ENCODE results near the gene DIAPH3.
"Not testable (repeated sequence)": the region's sequence is repeated elsewhere in the genome, so short reads cannot be mapped to it uniquely, and the experiment has no call there.

Gene DIAPH3

GRCh38 chr13:60094385-60095088, 69.2 kb downstream of the DIAPH3 start:
- no peak for FAIRE-seq

- FAIRE-seq, result no peak
Measured at GRCh38 chr13:60093425-60094019, 70.2 kb downstream of the DIAPH3 start.

DNA sequence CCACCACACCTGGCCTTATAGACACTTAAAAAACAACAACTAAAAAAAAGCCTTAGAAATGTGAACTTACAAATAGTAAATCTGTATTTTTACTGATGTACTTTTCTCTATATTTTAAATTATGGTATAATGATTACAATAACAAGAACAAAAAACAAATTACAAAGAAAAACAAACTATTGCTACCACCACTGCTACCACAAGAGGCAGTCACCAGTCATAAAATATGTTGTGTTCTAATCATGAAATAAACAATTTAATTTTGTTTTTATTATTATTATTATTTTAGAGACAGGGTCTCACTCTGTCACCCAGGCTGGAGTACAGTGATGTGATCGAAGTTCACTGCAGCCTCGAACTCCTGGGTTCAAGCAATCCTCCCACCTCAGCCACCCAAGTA, 72.2 kb downstream of the DIAPH3 start:
- no peak for FAIRE-seq

DNA sequence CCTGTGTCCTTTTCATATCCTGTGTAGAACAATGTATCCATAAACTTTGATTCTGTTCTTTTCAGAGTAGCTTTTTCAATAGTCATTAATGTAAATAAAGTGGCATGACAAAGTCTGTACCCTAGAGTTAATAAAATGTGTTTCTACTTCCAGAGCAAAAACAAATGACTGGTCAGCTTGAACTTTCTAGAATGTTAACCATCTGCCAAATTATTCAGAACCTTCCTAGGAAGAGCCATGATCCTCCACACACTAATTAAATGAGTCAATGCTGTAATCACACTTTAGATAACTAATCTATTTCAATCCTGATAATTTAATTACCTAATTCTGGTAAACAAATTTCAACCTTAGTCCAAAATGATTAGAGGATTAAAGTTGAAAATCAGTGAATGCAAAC, 73.2 kb downstream of the DIAPH3 start:
- FAIRE-seq, result no peak

- FAIRE-seq, result not testable (repeated sequence)
Measured at GRCh38 chr13:60083780-60084179, 79.9 kb downstream of the DIAPH3 start.

DNA sequence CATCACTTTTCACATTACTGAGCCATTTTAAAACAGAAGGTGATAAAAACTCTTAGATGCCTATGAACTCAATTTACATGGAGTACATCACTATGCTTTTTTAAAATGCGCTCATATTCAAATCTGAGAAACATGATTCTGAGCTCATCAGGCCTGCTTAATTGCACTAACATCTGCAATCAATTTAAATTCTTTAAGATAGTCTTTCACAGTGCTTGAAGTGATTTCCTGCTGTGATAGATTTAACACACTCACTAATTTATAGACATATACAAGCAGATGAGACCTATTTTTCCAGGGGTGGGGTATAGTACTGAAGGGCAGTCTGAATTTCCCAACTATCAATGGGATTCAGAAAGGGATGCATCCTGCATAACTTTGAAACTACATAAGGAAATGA, 82.9 kb downstream of the DIAPH3 start:
- no peak for FAIRE-seq

- no peak for FAIRE-seq
Measured at GRCh38 chr13:60078226-60078625, 85.5 kb downstream of the DIAPH3 start.

DNA sequence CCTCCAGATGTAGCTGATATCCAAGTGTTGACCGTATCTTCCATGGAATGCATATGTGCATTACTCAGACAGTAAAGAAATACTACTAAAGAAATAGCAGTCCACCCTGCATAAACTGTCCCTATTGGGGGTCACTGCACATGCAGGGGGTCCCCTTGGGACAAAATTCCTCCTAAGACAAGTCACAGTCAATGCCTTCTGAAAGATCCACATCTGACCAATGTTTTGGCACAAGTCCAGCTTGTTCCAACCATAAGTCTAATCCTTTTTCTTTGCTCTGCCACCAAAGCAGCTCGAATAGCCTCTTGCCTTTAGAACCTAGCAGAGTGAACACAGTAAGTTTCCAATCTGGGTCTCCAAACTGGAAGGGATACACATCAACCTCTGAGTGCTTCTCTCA, 87.9 kb downstream of the DIAPH3 start:
- FAIRE-seq, result no peak

DNA sequence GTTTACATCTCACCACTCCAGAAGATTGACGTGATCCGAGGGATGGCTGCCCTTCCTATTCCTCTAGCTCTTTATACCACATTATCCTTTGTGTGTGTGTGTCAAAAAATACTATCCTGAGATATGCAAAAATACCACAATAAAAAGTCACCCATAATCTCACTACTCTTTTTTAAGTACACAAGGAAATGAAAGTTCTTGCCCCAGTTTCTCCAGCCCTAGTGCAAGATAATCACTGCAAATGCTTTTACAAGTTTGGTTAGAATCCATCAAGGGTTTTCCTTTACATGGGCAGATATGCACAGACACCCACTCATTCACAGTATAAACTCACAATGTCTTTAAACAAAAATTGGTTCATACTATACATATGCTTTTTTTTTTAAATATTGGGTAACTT, 89.3 kb downstream of the DIAPH3 start:
- FAIRE-seq, result no peak

DNA sequence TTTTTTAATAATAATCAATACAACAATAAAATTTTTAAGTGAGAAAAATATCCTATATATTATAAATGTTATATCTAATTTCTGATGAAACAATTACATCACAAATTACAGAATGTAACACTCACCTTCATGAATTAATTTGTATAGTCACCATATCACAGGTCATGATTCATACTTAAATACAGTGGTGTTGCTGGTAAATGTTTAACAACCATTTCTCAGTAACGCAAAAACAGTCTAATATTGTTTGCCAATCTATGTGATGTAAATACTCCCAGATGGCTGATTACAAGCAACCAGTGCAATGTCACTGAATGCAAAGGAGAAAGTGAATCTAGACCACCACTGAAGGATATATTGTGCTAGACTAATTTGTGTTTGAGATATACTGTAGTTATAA, 97.5 kb downstream of the DIAPH3 start:
- FAIRE-seq, result no peak

GRCh38 chr13:60062502-60062901, 101.2 kb downstream of the DIAPH3 start:
- FAIRE-seq, result no peak

DNA sequence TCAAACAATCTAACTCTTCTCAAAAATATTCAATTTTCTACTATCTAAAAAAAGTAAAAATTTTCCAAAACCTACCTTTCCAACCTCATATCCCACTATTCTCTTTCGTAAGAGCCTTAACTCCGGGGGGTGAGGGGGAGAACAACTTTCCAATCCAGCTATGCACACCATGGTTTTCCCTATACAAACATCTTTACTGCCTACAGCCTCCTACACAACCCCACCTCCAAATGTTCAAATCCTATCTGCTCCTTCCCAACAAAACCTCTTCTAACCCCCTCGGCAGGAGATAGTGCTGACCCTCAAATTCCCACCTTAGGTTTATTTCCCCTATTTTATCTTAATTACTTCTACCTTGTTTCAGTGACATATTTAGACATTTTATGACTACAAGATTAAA, 102.0 kb downstream of the DIAPH3 start:
- FAIRE-seq, result no peak

DNA sequence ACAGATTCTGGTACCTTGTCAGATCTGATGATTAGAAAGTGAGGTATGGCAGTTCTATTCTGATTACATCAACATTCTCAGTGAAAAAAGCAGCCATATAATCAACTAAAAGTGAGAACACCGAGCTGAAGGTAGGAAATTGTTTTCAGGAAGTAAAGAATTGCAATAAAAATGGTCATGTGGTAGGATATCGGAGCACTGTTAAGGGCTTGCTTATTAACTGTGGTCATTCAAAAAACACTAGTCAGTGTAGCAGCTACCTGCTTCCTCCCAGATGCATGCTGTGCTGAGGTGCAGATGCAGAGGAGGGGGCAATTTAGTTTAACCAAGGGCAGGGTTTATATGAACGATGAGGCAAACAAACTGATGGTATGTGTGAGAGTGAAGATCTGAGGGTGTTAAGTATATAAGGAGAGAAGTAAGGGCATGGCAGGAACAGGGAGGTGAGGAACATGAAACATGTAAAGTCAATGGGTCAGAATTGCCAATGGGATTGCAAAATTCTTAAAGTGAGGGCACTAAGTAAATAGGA, 111.9 kb downstream of the DIAPH3 start:
- FAIRE-seq, result no peak

DNA sequence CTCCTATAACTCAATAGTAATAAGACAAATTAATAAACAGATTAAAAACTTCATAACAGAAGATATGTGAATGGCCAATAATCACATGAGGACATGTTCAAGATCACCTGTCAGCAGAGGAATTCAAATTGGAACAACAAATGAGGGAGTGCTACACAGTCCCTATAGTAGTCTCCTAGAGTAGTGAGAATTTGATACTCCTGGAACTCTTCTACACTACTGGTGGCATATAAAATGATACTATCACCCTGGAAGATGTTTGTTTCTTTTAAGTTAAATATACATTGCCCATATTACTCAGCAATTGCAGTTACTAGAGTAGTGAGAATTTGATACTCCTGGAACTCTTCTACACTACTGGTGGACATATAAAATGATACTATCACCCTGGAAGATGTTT, 115.4 kb downstream of the DIAPH3 start:
- FAIRE-seq, result not testable (repeated sequence)

DNA sequence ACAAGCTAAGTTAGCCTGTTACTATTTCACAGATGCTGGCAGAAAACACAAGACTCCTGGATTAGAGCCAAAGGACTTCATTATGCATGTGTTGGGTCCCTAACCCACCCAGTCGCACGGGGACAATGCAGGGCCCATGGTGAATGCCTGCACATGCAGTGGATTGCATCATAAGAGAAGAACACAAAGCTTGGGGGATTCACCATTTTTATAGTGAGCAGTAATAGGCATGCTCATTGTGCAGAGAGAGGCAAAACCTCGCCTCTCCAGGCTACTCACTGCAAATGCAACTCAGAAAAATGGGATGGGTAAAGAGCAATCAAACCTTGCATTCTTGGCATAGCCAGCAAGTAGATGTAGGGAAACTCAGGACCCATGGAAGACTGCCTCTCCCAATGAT, 115.8 kb downstream of the DIAPH3 start:
- no peak for FAIRE-seq

DNA sequence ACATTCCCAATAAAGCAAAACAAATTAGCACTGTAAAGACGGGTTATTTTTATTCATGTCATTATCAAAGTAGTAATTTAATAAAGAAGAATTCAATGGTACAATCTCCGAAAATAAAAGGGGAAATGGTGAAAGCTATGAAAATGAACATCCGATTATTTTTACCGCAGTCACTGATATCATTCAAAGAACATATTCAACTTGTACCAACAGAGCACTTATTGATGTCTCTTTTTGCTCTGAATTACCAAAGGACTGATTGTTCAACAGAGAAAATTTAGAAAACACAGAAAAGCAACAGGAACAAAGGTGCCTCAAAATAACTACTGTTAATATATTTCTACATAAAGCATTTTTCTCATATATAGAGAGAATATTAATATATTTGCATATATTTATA, 119.4 kb downstream of the DIAPH3 start:
- FAIRE-seq, result no peak

DNA sequence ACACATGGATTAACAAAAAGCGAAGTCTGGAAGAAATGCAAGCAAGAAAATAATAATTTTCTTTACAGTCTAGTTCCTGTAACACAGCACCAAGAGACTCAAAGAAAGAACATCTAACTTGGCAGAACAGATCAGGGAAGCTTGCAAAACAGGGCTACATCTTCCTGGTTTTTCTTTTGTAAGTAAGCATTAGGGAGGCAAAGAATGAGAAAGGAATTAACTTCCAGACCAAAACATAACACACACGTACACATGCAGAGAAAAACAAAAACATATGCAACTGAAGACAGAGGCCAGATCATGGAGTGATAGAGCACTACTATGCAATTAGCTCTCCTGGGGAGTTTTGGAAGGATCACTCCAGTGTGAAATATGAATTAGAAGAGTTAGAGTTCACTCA, 120.5 kb downstream of the DIAPH3 start:
- FAIRE-seq, result peak; percentile 81

DNA sequence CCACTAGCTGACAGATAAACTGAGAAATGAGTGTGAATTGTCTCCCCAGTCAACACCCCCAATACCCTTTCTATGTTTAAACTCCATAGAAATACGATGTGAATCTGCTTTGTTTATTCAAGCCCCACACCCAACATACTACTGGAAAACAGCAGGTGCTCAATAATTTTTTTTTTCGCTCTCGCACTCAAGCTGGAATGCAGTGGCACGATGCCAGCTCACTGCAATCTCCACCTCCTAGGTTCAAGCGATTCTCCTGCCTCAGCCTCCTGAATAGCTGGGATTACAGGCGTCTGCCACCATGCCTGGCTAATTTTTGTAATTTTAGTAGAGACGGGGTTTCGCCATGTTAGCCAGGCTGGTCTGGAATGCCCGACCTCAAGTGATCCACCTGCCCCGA, 123.1 kb downstream of the DIAPH3 start:
- FAIRE-seq, result not testable (repeated sequence)

DNA sequence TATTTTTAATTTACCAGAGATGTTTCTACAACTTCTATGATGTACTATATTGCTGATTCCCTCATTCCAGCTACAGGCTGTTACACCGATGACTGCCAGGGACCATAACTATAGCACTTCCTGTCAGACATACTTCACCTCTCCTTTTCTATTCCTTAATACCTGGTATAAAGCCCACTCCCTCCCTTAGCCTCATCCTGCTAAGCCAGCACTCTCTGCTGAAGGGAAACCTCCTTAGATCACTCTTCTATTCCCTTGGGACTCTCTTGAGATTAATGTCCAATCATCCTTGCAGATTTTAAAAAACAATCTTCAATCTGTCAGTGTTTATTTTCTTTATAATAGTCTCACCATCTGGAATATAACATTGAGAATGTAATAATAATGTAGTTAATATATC, 127.9 kb downstream of the DIAPH3 start:
- FAIRE-seq, result no peak

- no peak for FAIRE-seq
Measured at GRCh38 chr13:60032851-60033250, 130.9 kb downstream of the DIAPH3 start.

DNA sequence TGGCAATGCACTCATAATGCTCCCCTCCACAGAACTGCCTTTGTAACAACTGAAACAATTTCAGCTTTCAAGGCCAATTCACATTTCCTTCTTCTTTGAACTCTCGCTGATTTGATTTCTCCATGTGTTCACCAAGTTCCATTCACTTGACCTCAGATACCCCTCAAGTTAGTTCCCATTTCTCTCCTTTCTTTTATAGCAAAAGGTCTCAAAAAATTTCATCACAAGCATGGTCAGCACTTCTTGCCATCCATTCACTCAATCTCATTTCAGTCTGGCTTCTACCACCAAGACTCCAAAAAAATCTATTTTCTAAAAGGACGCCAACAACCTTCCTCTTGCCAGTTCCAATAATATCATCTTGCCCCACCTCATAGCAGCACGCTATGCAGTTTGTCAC, 135.7 kb downstream of the DIAPH3 start:
- no peak for FAIRE-seq

DNA sequence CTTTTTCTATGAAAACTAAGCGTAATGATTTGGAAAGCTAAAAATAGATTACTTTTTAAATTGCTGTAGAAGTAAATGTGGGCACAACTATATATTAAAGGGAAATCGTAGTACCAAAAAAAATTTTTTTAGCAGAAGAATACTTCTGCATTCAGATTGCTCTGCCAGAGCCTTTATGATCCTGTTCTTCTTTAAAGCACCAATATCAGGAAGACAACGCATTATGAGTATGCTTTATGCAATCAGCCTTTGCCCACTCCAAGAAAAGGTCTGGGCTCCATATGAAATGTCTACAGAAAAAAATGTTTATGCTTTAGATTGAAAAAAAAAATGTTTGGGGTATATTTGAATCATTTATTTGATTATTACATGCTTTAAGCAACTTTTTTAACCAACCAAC, 137.4 kb downstream of the DIAPH3 start:
- no peak for FAIRE-seq

- no peak for FAIRE-seq
Measured at GRCh38 chr13:60020288-60020687, 143.4 kb downstream of the DIAPH3 start.

DNA sequence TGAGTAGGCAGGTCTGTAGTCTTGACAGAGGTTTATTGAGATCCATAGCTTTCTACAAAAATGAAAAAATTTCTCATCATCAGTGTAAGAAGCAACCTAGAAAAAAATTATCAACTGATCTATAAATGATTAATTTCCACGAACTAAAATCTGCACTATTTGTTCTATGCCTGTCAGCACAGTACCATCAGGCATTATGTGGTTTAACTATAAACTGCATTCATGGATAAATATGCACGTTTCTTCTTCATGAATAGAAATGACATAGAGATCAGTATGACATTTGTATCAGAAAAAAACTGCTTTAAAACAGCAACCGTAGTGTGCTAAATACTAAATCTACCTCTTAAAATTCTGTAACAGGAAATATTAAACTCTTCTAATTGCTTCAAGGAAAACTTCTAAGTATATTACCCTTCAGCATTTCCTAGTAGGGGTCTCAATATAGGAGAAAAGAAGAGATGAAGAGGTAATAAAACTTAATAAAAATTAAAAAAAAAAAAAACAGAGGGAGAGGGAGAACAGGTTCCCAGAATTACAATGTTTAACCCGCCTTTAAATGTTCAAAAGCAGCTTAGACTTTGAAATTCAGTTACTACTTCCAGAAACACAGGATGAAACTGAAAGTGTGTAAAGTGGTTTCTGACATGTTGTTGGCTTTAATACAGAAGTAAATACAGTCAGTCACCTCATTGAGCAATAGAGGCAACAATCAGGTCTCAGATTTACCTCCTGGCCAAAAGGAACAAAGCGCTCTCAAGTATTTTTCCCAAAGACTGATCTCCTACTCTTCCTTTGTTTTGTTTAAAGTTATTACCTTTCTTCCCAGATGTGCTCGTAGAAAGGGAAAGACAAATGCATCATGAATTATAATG, 144.4 kb downstream of the DIAPH3 start:
- no peak for FAIRE-seq

All from endometrium (tissue), 2 donors.